ENCODE measurements around the gene CDKAL1. TPM values are rescaled to one million over a fixed set of nuclear protein-coding genes. Genes with fewer than 3 reads are reported as not detected.
"Not testable (repeated sequence)": the region's sequence is repeated elsewhere in the genome, so short reads cannot be mapped to it uniquely, and the experiment has no call there.

The CDKAL1 gene
- total RNA-seq, 1 donor from 2014 or later, result 11.2 TPM

GRCh38 chr6:20549398-20549797 lies 15.1 kb downstream of the CDKAL1 start:
- DNase-seq (ENCODE audit: extremely low read depth, low read depth, low spot score), result not testable (repeated sequence)

DNA sequence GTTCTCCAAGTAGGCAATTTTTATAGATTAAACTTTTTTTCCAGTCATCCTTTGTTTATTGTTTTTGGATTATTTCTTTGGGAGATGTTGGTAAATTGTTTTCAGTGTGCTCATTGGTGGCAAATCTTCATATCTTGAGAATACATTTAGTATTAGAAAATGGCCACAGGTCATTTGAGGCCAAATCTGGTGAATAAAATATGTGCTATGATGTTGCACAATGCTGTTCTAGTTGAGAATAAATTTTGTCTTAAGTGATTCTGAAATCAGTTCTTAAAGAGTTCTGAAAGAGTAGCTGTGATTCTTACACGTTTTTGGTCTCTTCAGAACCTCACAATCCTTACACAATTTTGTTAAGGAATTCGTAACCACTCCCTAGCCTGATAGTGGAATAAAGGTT lies 20.1 kb downstream of the CDKAL1 start:
- DNase-seq (ENCODE audit: extremely low read depth, low read depth, low spot score), result no peak

- DNase-seq (ENCODE audit: extremely low read depth, low read depth, low spot score), result no peak
These were observed 20.6 kb downstream of the CDKAL1 start for GRCh38 chr6:20554817-20555216.

- DNase-seq (ENCODE audit: extremely low read depth, low read depth, low spot score), result no peak
These were observed 25.8 kb downstream of the CDKAL1 start for GRCh38 chr6:20559924-20560551.

- no peak for DNase-seq (ENCODE audit: extremely low read depth, low read depth, low spot score)
These were observed 29.1 kb downstream of the CDKAL1 start for GRCh38 chr6:20563377-20563776.

GRCh38 chr6:20564269-20564668 lies 30.0 kb downstream of the CDKAL1 start:
- DNase-seq (ENCODE audit: extremely low read depth, low read depth, low spot score), result no peak

DNA sequence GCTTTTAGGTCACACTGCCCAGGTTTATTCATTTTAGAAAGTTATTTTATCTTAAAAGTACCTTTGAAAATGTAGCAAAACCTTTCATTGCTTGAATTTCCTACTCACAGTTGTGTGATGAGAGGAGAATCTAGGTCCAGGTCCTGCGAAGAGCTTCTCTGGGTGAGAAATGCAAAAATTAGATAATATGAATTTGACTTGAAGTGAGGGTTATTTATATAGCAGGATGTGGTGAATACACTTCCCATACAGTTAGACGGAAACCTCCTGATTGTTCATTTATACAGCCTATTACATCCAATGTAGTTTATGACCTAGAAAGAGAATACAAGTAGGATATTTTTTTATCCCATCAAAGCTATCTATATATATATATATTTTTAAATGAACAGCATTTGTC lies 30.5 kb downstream of the CDKAL1 start:
- DNase-seq (ENCODE audit: extremely low read depth, low read depth, low spot score), result no peak

DNA sequence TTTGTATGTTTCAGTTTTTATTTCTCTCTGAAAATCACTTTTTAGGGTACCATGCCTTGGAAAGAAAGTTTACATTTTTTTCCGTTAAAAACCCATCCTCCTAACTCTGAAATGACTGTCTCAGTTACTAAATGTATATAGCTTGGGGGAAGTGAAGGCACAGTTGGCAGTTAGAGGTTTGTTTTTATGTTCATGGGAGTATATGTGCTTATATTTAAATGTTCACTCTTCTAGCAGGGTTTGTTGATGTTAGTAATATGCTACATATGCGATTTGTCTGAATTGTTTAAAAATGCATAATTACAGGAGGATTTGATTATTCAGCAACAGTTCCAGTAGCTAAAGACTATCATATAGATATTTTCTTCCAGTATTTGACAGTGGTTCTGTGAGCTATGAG lies 31.1 kb downstream of the CDKAL1 start:
- DNase-seq (ENCODE audit: extremely low read depth, low read depth, low spot score), result no peak

DNA sequence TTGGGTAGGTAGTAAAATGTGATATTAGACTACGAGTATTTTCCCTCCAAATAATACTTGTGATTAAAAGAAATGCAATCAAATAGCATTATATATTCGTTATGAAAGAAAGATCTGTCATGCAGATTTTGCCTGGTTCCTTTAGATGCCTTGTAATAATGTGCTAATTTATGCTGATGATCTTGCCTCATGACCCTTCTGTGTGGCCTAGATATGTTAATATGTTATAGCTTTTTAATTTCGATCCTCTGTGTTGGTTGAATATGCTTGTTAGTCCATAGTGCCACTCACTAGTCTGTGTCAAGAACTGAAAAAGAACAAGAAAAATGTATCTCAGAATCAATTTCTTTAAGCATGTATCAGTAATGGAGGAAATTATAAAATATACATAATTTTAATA lies 31.9 kb downstream of the CDKAL1 start:
- no peak for DNase-seq (ENCODE audit: extremely low read depth, low read depth, low spot score)

- no peak for DNase-seq (ENCODE audit: extremely low read depth, low read depth, low spot score)
These were observed 34.8 kb downstream of the CDKAL1 start for GRCh38 chr6:20569000-20569610.

DNA sequence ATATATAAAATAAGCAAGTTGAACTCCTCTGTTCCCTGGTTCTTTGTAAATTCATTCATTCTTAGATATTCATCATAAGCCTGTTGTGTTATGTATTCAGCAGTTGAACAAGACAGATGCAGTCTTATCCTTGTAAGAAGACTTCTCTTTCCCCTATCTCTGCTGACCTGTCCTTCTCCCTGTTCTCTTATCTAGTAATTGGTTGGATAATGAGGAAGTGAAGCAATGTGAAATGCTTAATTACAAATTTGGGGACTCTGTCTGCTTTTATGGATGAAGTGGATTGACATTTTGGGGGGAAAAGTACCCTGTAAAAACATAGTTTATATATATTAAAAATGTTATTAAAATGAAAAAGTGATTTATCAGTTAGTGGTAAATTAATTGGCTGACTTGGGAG lies 37.0 kb downstream of the CDKAL1 start:
- DNase-seq (ENCODE audit: extremely low read depth, low read depth, low spot score), result no peak

GRCh38 chr6:20572288-20572687 lies 38.0 kb downstream of the CDKAL1 start:
- no peak for DNase-seq (ENCODE audit: extremely low read depth, low read depth, low spot score)

- DNase-seq (ENCODE audit: extremely low read depth, low read depth, low spot score), result peak; percentile 34
These were observed 38.7 kb downstream of the CDKAL1 start for GRCh38 chr6:20572940-20573339.

DNA sequence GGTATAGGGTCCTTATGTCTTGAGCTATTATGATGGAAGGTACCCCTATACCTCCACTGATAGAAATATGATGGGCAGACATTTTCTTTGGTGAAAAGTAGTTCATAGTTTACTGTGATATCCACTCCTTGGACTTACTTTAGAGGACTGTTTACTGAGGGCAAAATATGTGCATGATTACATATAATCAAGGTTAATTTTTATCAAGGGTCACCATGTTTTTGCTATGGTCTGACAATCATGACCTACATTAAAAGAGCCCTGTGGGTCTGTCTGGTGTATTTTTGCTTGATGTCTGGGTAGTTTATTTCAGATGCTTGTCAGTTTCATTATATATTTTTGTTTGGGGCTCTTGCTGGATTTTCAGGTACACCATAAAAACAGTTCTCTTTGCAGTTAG lies 40.1 kb downstream of the CDKAL1 start:
- no peak for DNase-seq (ENCODE audit: extremely low read depth, low read depth, low spot score)

GRCh38 chr6:20575125-20575524 lies 40.9 kb downstream of the CDKAL1 start:
- no peak for DNase-seq (ENCODE audit: extremely low read depth, low read depth, low spot score)

- no peak for DNase-seq (ENCODE audit: extremely low read depth, low read depth, low spot score)
These were observed 41.6 kb downstream of the CDKAL1 start for GRCh38 chr6:20575704-20576451.

GRCh38 chr6:20577173-20577688 lies 43.0 kb downstream of the CDKAL1 start:
- DNase-seq (ENCODE audit: extremely low read depth, low read depth, low spot score), result no peak

GRCh38 chr6:20581070-20581469 lies 46.8 kb downstream of the CDKAL1 start:
- no peak for DNase-seq (ENCODE audit: extremely low read depth, low read depth, low spot score)

DNA sequence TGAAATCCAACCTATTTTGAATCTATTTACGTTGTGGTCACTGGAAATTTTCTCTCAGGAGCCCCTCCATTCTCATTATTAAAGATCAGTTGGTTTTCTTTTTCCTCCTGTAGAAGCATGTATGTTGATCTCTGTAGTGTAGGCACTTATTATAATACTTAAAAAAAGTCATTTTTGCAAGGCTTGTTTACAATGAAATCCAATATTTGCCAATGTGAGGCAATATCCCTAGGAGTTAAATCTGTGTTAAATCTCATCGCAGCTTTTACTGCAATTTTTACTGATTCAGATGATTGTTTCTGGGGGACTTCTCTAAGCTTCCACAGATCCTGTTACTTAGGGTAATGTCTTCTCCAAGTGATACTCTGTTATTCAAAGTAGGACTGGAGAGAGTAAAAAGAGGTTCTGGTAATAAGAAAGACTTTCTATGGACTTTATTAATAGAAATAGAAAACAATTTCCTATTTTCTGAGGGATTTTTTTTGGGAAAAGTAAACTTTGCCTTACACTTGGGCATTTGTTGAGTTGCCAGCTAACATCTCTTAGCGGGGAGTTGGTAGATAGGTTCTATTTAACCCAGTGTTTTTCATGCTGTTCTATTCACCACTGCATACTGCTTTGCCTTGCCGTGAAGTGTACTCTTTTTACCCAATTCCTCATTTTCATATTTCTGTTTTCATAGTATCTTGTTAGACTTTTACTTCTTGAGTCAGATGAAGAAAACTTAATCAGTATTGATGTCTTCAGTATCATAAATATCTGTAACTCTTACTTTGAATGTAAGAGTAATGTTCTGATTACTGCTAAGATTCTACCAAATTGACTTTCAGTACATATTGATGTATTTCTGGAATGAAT lies 48.6 kb downstream of the CDKAL1 start:
- DNase-seq (ENCODE audit: extremely low read depth, low read depth, low spot score), result no peak

GRCh38 chr6:20583444-20583800 lies 49.2 kb downstream of the CDKAL1 start:
- no peak for DNase-seq (ENCODE audit: extremely low read depth, low read depth, low spot score)

DNA sequence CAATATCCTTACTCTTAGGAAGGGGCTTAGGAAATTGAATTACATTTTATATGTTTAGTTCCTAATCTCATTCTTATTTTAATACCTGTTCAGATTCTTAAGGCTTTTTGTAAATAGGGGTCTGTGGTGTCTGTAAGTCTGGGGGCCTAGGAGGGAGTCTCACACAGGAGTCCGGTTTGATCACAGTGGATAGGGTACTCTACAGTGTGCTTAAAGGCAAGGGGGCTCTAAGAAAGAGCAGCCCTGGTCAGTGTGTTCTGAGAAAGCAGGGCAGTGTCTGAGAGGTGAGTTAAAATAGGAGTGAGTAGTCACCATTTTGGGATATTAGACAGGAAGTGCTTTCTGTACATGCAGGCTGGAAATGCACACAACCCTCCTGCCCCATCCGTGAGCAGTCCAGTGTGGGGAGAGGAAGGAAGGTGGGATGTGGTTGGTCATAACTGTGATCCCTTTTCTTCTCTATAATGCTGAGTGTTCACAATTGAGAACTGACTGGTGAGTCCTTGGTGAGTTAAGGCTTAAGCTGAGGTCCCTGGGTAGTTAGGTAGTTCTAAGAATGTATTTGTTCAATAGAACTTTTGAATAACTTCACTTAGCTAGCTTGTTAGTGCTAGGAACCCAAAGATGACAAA lies 50.0 kb downstream of the CDKAL1 start:
- DNase-seq (ENCODE audit: extremely low read depth, low read depth, low spot score), result no peak

Data from glomerular endothelial cell (primary cell).